Ovary (tissue), 3 donors: Measurements from ENCODE around the gene DPF3.

Source experiments
- EP300 ChIP-seq: sonication (generic); formaldehyde crosslinking; IDR thresholded peaks from one replicate; pipeline ENCODE4 v1.6.1; 2017; ENCODE audit warnings: antibody characterized with exemption
- TF ChIP-seq, protein P1 (sequence below), 3 donors: fragments of 450-650 bp in 2 of 3; fragments of 200-600 bp in 1 of 3; IDR thresholded peaks; one replicate each; pipeline versions ENCODE4 v1.5.1 to v1.8.0; 2016 to 2022; ENCODE audit warnings: antibody characterized with exemption in 3 of 3, mild to moderate bottlenecking in 1 of 3
- donor health status: DM: no; HTN: no; CAD: no.

DNA sequence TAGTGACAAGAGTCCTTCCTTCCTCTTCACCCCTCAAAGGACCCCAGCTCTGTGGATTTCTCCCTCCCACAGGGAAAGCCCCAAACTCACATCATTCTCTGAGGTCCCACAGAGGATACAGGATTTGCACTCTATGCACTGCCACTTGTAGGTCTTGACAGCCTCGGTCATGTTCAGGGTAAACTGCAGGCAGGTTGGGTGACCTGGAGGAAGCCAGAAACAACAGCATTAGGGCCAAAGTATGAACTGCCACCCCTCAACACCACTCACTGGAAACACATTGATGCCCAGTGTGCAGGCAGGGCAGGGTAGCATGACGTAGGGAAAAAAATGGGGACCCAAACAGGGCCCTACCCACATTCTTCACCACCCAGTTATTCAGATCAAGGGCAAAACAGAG is 264.4 kb downstream of the DPF3 start:
- TF ChIP-seq EP300, result no peak
- TF ChIP-seq, protein P1, sequence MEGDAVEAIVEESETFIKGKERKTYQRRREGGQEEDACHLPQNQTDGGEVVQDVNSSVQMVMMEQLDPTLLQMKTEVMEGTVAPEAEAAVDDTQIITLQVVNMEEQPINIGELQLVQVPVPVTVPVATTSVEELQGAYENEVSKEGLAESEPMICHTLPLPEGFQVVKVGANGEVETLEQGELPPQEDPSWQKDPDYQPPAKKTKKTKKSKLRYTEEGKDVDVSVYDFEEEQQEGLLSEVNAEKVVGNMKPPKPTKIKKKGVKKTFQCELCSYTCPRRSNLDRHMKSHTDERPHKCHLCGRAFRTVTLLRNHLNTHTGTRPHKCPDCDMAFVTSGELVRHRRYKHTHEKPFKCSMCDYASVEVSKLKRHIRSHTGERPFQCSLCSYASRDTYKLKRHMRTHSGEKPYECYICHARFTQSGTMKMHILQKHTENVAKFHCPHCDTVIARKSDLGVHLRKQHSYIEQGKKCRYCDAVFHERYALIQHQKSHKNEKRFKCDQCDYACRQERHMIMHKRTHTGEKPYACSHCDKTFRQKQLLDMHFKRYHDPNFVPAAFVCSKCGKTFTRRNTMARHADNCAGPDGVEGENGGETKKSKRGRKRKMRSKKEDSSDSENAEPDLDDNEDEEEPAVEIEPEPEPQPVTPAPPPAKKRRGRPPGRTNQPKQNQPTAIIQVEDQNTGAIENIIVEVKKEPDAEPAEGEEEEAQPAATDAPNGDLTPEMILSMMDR (IDR thresholded peaks at IDR 0.05), result no peak
